DMS79 (cell line): Measurements from ENCODE around the gene CD93.

Experiments used
- DNase-seq: peaks from one replicate; lab custom pipeline; 2025; lab: John Stamatoyannopoulos, UW

Gene CD93

DNA sequence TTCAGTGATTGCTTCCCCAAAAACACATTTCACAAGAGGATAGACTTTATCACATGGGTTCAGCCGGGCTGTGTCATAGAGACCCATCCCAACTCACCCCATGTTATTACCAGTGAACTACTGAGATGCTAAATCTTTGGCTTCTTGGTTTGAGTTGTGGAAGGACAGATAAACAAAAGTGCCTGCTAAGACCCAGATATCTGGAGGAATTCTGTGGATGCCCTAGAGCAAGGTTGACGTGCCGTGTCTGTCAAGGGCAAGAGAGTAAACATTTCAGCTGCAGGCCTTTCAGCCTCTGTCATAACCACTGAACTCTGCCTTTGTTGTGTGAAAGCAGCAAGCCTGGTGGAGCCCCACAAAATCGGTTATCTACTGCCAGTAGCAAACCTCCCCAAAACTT lies 25.5 kb downstream of the CD93 start:
- no peak for DNase-seq

DNA sequence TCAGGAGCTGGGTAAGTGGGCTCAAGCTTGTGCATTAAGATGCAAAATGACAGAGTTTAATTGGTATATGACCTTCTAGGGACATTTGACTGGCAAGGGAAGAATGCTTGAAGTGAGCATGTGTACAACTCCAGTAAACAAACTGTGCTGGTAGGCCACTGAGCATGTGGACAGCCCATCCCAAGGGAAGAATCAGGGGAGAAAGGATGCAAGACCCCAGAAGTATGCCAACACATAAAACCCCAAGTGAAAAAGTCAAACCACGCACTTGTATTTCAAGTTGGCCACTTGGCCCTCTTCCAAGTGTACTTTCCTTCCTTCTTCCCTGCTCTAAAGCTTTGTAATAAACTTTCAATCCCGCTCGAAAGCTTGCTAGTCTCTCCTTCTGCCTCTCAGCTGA lies 26.3 kb downstream of the CD93 start:
- peak; percentile 13 for DNase-seq

DNA sequence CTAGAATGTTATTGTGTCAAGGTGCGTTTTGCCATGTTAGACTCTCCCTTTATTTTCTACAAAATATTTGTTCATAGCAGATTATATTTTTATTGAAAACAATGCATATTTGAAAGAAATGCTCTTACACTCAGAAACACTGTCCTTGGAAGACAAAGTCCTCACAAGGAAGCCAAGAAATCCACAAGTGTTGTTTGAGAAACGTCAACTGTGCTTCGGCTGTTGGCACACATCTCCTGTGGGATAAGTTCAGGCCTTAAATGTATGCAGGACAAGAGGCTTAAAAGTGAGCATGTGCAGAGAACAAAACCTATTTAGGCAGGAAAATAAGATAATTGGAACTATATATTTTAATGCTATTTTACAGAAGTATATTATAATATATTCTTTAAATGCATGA lies 27.1 kb downstream of the CD93 start:
- DNase-seq: no peak

DNA sequence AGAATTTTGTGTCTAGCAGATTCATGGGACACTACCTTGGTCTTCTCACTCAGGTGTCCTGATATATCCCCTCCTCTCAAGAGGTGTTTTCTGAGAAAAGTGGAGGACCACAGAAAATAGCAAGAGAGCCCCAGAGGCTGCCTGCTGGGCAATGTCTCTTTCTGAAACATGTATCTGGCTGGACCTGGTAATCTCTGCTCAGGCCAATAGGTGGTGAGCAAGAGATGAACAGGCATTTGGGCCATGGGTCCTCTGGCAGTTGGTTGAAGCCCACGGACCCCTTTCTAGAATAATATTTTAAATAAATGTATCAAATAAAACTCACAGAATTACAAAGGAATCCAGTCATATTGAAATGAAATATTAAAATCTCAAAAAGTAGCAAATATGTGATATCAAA lies 27.9 kb downstream of the CD93 start:
- DNase-seq: no peak

DNA sequence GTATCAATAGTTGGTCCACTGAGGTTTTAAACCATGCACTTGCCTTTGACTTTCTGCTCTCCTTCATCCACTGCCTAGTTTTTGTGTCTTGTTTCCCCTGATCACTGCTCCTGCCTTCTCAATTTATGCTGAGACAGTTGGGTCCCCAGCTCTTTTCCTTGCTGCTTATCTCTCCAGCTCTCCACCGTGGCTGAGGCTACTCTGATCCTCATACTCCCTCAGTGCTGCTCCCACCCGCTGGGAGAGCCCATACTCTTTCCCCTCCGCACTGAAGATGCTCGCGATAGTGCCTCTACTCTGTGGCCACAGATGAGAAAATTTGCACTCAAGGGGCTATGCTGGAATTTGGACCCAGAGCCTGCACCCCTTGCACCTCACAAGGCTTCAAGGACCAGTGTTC lies 33.2 kb downstream of the CD93 start:
- DNase-seq: no peak

DNA sequence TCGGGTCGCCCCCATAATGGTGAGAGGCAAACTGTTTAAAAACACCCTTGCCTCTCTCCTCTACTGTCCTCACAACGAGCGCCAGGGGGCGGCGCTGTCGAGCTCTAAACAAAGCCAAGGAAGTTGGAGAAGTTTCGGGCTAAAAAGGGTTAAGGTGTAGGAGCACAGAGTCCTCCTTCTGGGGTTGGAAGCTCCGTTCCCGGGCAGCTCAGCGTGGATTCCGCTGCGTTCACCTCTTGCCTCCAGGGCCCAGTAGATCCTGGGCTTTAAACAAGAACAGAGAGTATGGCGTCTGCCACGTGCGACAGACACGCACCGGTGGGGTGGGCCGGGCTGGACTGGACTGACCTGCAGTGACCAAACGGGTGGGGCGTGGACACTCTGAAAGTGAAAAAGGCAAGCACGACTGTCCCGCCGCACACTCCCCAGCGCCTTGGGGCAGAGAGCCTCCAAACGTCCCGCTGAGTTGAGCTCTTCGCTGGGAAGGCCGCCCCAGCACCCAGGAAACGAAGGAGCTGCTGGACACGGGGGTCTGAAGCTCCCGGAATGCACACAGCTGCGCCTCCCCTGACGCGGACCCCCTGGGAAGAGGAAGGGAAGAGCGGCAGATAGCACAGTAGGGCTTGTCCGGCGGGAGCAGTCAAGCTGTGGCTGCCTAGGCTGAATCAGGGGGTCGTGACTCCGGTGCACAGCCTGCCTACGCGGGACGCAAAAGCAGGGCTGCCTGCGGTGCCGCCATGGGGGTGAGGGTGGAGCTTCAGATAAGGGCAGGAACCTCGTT lies 35.1 kb downstream of the CD93 start:
- no peak for DNase-seq

DNA sequence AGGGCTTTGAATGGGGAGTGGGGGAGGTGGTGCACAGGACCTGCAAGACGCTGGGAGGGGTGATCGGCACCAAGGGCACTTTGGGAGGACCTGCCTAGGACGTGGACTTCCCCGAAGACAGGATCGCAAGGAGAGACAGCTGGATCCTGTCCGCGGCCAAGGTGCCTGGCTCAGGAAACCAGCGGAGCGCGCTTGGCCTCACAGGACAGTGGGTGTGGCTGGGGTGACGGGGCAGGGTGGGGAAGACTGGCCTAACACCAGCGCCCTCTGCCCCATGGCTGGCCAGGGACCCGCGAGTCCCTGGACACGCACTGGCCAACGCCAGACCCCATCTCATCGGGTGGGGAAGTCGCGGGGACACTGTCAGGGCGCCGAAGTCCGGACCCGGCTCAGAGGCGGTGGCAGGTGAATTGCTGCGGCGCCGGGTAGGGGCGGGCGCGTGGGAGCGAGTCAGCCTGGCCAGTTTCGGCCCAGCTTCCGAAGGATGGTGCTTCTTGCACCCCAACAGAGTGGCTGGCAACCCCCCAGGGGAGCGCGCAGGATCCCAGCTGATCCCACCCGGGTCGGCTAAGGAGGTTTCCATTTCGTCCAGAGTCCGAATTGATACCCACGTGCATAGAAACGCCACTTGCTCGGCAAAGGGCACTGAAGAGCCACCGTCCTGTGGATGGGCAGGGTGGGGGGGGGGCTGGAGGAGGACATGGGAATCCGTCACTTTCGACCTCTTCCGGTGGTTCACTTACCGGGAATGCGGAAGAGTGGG lies 35.9 kb downstream of the CD93 start:
- no peak for DNase-seq

DNA sequence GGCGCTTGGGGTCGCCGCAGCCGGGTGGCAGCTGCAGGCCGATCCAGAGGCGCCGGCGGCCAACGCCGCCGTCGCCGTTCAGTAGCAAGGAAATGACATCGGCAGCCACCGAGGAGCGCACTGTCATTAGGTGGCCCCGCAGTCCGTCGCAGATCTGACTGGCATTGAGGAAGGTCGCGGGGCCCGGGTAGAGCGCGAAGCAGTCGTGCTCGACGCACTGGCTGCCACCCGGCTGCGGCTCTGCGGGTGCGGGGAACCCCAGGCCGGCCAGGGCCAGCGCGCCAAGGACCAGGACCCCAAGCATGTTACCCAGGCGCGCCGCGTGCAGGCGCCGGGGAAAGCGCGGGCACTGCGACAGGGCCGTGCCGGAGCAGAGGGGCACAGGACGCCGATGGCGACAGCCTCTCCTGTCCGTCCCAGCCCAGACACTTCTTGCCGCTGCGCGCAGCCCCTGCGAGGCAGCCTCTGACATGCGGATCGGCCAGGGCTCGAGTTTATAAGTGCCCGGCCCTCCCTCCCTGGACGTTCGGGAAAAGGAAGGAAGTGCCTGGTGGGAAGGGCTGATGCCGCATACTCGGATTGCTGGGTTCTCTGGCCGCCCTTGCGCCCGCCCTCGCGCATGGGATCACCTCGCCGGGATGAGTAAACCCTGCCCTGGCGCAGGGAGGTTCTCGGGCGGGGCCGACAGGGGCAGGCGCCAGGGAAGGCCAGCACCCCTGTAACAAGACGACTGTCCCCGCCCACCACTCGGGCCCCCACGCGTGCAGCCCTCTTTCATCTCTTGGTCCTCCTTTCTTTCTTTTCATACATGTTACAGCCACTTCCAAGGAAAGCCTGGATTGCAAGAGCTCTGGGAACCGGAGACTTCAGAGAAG lies 36.7 kb downstream of the CD93 start, which contains the start of gene THBD:
THBD (minus strand) TSS at position 472 of the 875 bp plus-strand sequence; CDS start at position 304, 168 bp downstream.
- DNase-seq: no peak

DNA sequence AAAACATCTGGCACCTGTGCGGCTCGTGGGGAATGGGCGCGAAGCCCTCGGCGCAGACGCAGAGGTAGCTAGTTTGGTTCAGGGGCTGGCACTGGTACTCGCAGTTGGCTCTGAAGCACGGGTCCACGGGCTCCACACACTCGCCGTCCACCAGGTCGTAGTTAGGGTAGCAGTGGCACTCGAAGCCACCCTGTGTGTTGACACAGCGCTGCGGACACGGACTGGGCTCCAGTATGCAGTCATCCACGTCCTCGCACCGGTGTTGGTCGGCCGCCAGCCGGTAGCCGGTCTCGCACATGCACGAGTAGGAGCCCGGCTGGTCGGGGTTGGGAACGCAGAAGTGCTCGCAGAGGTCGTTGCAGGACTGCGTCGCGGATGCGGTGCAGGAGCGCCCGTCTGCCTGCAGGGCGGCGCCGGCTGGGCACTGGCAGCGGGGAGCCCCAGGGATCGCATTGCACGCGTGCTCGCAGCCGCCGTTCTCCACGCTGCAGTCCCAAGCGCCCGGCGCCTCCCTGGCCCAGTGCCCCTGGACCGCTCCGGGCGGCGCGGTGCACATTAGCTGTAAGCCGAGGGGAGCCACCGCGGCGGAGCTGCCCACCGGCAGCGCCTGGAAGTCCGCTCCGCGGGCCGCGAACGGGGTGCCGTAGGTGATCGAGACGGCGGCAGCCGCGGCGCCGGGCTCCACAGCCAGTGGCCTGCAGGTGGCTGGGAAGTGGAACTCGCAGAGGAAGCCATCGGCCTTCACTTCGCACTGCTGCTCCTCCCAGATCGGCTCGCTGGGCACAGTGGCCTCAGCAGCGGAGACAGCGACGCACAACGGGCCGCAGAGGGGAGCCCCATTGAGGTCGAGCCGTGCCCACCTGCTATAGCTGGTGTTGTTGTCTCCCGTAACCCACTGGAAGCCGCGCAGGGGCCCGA lies 37.6 kb downstream of the CD93 start:
- DNase-seq: peak; percentile 10

DNA sequence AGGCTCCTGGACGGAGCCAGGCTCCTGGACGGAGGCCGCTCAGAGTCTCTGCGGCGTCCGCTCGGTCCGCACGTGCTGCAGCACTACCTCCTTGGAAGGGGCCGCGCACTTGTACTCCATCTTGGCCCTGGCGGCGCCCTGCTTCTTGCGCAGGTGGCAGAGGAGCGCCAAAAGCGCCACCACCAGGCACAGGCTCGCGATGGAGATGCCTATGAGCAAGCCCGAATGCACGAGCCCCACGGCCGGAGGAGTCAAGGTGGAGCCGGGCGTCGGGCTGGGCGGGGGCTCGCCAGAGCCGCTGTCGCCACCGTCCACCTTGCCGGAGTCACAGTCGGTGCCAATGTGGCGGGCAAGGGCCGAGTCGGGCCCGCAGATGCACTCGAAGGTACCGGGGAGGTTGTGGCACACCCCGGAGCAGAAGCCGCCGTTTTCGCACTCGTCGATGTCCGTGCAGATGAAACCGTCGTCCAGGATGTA lies 38.3 kb downstream of the CD93 start:
- DNase-seq: peak; percentile 37

DNA sequence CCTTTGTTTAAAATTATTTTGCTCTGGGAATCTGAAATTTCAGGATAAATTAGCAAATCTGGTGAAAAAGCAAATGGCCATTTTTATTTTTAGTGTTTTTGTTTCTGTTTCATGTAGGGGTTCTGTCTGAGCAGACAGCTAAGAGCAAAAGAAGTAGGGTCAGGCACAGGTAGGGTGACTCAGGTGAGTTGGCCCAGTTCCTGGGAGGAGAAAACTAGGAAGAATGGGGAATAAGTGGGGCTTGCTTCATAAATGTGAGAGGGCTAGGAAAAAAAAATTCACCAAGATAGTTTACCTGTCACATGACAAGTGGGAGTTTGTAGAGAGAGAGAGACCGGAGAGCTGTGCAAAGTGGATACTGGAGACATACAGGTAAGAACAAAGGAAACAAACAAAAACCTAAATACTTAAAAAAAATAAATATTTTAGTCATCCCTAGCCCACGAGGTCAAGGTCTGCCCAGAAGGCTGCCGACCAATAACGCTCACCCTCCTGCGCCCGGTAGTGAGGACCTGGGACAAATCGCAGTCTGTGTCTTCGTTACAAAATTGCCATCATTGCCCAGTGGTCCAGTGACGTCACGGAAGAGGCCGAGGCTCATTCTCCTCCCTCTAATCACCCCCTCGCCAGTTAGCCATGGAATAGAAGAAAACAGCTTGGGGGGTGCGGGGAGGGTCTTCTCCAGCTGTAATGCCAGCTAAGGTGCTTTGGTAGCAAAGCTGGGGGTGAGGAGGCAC lies 39.0 kb downstream of the CD93 start:
- peak; percentile 37 for DNase-seq

DNA sequence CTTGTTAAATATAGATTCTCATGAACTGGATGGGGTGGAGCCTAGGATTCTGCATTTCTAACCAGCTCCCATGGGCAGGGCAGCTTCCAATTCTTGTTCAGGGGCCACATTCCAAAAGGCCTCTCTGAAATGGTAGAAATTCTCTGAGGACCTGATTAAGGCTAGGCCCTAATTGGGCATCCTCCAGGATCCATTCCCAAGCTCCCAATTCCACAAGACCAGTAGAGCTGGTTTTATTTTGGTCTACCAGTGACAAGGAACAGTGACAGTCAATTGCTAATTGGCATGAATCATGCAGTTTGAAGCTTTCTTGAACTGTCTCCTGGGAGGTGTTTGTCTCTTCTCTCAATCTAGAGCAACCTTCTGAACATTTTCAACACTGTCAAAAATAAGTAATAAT lies 39.7 kb downstream of the CD93 start:
- no peak for DNase-seq

DNA sequence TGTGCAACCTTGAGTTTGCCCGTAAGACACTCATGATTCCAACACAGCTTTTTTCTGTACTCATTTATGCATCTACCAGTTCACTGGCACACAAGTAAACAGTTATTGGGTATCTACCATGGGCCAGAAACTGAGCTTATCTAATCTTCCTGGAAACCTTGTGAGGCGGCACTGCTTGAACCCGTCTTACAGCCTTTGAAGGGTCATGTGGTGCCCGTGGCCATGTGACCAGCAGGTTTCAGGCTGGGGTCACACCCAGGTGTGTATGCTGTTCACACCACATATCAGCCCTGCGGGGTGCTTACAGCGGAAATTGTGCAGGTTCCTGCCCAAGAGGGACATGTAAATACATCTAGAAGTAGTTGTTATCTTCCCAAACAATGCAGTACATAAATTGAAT lies 42.7 kb downstream of the CD93 start:
- no peak for DNase-seq

DNA sequence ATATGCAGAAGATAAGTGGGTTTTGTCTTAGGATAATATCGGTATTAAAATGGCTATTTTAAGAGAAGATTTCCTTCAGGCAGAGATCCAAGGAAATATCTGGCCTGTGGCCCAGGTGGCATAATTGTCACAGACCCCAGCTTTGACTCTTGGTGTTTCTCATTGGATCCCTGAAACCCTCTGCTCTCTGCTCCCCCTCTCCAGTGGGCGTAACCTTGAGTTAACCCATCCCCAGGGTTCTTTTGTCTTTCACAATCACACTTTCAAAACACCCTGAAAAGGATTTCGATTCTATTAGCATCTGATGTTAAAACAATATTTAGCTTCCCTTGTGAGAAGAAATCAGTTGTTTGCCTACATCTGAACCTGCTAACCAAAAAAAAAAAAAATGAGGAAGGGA lies 43.9 kb downstream of the CD93 start:
- no peak for DNase-seq

DNA sequence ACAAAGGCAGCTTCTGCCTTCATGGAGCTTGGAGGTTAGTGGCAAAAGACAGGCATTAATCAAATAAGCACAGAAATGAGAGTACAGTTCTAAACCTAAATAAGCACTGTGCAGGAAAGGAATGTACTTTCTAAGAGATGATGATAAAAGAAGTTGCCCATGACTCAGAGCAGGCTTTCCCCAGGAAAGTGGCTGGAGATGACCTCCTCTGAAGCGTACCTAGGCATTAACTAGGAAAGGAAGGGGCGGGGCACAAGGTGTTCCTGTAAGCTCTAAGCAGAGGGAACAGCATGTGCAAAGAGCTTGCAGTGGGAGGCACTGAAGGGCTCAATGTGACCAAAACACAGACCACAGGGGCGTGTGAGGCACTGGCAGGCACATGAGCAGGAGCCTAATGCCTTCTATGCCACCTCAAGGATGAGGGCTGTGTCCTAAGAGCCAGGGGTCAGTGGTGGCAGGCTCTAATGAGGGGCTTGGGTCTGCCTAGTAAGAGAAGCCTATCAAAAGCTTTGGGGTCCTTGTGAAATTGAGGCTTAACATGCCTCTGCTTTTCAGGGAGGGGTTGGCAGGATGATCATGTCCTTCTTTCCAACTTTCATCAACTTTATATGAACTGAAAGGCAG lies 46.1 kb downstream of the CD93 start:
- DNase-seq: no peak

DNA sequence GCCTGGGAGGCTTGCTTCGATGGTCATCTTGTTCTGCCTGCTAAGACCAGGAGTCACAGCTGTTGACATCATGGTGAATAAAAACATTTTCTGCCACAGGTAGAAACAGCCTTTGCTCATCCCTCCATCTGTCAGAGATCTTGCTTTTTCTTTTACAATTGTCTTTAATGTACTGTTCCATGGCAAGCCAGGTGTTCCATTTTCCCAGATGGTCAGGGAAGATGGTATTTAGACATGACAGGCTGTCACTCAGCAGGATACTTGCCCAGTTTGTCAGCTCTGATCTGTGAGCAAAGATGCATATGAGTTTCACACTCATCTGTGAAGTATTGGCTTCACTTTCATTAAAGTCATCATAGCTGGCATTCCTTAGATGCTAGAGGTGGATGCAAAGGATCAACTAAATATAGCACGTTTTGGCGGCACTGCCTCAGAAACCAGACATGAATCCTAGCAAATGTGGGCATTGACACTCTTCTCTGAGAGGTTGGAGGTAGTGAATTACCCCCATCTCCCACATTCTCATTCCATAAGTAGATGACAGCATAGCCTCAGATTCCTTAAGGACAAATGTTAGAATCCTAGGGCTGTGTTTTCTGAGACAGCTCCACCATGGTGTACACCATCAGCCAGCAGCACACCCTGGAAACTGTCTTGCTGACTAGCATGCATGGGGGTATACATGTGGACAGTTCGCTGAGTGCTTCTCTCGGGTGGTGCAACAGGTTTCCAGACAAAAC lies 46.8 kb downstream of the CD93 start:
- no peak for DNase-seq

DNA sequence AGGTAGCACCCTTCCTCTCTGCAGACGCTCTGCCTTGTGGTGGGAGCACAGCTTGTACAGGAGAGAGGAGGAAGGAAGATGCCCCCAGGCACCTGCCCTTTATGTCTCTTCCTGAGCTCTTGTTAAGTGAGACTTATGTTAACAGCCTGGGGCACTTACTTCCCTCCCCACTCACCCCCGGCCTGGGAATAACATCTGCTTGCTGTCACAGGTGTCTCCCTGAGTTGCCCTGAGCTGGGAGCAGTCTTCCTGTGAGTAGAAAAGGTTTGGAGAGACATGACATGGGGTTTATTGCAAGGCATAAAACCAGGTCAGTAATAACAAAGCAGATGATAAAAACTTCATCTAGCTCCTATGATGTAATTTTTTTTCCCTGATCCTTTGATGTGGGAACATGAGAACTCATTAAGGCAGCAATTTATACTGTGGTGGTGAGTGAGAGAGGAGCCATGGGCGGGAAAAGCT lies 49.1 kb downstream of the CD93 start:
- no peak for DNase-seq

DNA sequence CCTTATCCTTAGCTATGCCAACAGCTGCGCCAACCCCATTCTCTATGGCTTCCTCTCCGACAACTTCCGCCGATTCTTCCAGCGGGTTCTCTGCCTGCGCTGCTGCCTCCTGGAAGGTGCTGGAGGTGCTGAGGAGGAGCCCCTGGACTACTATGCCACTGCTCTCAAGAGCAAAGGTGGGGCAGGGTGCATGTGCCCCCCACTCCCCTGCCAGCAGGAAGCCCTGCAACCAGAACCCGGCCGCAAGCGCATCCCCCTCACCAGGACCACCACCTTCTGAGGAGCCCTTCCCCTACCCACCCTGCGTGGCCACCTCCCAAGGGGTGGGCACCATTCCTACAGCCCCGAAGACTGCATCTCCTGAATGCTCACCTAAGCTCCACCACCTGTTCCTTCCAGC lies 49.8 kb downstream of the CD93 start:
- DNase-seq: no peak

DNA sequence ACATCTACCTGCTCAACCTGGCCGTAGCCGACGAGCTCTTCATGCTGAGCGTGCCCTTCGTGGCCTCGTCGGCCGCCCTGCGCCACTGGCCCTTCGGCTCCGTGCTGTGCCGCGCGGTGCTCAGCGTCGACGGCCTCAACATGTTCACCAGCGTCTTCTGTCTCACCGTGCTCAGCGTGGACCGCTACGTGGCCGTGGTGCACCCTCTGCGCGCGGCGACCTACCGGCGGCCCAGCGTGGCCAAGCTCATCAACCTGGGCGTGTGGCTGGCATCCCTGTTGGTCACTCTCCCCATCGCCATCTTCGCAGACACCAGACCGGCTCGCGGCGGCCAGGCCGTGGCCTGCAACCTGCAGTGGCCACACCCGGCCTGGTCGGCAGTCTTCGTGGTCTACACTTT lies 50.4 kb downstream of the CD93 start:
- no peak for DNase-seq
